ENCODE data around the gene OR1D2.
"Not testable (repeated sequence)": the region's sequence is repeated elsewhere in the genome, so short reads cannot be mapped to it uniquely, and the experiment has no call there.

The OR1D2 gene

GRCh38 chr17:3104322-3104721 lies at the start of gene OR1D2:
Gene OR1D2 (minus strand): TSS chr17:3104422. CDS start chr17:3092996, 11,426 bp downstream.
- DNase-seq (ENCODE audit: low spot score): no peak

GRCh38 chr17:3137494-3137893 lies 33.3 kb upstream of the OR1D2 start:
- not testable (repeated sequence) for DNase-seq (ENCODE audit: low spot score)

- DNase-seq (ENCODE audit: low spot score): no peak
These were observed 23.2 kb upstream of the OR1D2 start, which contains the start of gene OR1G1 for GRCh38 chr17:3127451-3127850. Gene OR1G1 (minus strand): TSS chr17:3127551. CDS start chr17:3127551, 0 bp downstream.

- not testable (repeated sequence) for DNase-seq (ENCODE audit: low spot score)
These were observed 30.4 kb downstream of the OR1D2 start for GRCh38 chr17:3073850-3074249.

GRCh38 chr17:3065192-3065591 lies 39.0 kb downstream of the OR1D2 start:
- not testable (repeated sequence) for DNase-seq (ENCODE audit: low spot score)

- not testable (repeated sequence) for DNase-seq (ENCODE audit: low spot score)
These were observed 40.7 kb downstream of the OR1D2 start, which contains the start of gene OR1D5 for GRCh38 chr17:3063507-3063906. Gene OR1D5 (minus strand): TSS chr17:3063607. CDS start chr17:3063607, 0 bp downstream.

GRCh38 chr17:3062824-3063377 lies 41.3 kb downstream of the OR1D2 start:
- not testable (repeated sequence) for DNase-seq (ENCODE audit: low spot score)

GRCh38 chr17:3054868-3055267 lies 49.4 kb downstream of the OR1D2 start:
- DNase-seq (ENCODE audit: low spot score): not testable (repeated sequence)

GRCh38 chr17:3049705-3050295 lies 54.4 kb downstream of the OR1D2 start:
- DNase-seq (ENCODE audit: low spot score): no peak

- peak; percentile 96 for DNase-seq (ENCODE audit: low spot score)
These were observed 55.3 kb downstream of the OR1D2 start for GRCh38 chr17:3048727-3049471.

GRCh38 chr17:3046753-3047152 lies 57.5 kb downstream of the OR1D2 start:
- DNase-seq (ENCODE audit: low spot score): no peak

- no peak for DNase-seq (ENCODE audit: low spot score)
These were observed 60.4 kb downstream of the OR1D2 start for GRCh38 chr17:3043737-3044365.

GRCh38 chr17:3040882-3041281 lies 63.3 kb downstream of the OR1D2 start:
- no peak for DNase-seq (ENCODE audit: low spot score)

- DNase-seq (ENCODE audit: low spot score): no peak
These were observed 64.5 kb downstream of the OR1D2 start for GRCh38 chr17:3039736-3040135.

GRCh38 chr17:3038941-3039340 lies 65.3 kb downstream of the OR1D2 start:
- no peak for DNase-seq (ENCODE audit: low spot score)
